ENCODE measurements around the gene CPED1. TPM values are rescaled to one million over a fixed set of nuclear protein-coding genes. Genes with fewer than 3 reads are reported as not detected.

The CPED1 gene
- polyA plus RNA-seq, 1 donor from 2014 or later = not detected

DNA sequence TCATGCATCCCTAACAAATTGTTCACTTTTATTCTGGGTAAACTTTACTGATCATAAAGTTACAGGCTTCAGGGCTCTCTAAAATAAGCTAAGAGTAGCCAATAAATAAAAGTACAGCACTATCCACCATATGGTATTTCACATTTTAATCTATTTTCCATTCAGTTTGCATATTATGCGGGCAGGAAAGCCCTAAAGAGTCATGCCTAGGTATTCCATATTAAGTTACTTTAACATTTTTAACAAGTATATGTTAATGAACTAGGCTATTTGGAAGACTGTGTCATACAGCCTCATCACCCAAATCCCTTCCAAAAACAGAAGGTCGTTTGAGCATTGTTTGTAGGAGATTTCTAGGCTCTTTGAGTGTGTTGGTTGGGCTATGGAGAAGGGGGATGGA is 106.3 kb downstream of the CPED1 start:
- Histone ChIP-seq H3K4me2 (ENCODE audit: low read length) (no peak overlapping the region), H4K20me1 (ENCODE audit: insufficient read depth) (no peaks in the 10 kb centered on the region), H3K79me2 (replicated peaks; ENCODE audit: insufficient read depth, low read length) (no peaks in the 10 kb centered on the region), H3K9me3 (ENCODE audit: low read length) (no peaks in the 10 kb centered on the region), H3K4me3 (ENCODE audit: low read length) (no peak overlapping the region), H3K27ac (ENCODE audit: low read length) (no peak overlapping the region), H2AFZ (ENCODE audit: low read depth, low read length) (no peak overlapping the region), H3K9ac (ENCODE audit: low read length) (no peak overlapping the region), H3K9me2 (ENCODE audit: insufficient read depth, low read length) (no peaks in the 10 kb centered on the region), H3F3A (ENCODE audit: insufficient read depth, low read length, poor library complexity, severe bottlenecking) (no peaks in the 10 kb centered on the region), H3K27me3 (ENCODE audit: insufficient read depth, low read depth, low read length) (no peaks in the 10 kb centered on the region), H3K36me3 (ENCODE audit: insufficient read depth, low read length) (no peaks in the 10 kb centered on the region)
- TF ChIP-seq REST (IDR thresholded peaks at IDR 0.05; ENCODE audit: borderline replicate concordance) = no peak
- no peak for TF ChIP-seq EP300 (conservative IDR thresholded peaks at IDR 0.05; ENCODE audit: poor library complexity, severe bottlenecking)
- no peak for TF ChIP-seq RAD21 (conservative IDR thresholded peaks at IDR 0.05)
- TF ChIP-seq MXI1 (conservative IDR thresholded peaks at IDR 0.05; ENCODE audit: poor library complexity, severe bottlenecking) = no peak
- no peak for TF ChIP-seq EZH2 (IDR thresholded peaks at IDR 0.05; ENCODE audit: borderline replicate concordance, insufficient read depth, low read length, poor library complexity, severe bottlenecking)
- TF ChIP-seq, protein P1, sequence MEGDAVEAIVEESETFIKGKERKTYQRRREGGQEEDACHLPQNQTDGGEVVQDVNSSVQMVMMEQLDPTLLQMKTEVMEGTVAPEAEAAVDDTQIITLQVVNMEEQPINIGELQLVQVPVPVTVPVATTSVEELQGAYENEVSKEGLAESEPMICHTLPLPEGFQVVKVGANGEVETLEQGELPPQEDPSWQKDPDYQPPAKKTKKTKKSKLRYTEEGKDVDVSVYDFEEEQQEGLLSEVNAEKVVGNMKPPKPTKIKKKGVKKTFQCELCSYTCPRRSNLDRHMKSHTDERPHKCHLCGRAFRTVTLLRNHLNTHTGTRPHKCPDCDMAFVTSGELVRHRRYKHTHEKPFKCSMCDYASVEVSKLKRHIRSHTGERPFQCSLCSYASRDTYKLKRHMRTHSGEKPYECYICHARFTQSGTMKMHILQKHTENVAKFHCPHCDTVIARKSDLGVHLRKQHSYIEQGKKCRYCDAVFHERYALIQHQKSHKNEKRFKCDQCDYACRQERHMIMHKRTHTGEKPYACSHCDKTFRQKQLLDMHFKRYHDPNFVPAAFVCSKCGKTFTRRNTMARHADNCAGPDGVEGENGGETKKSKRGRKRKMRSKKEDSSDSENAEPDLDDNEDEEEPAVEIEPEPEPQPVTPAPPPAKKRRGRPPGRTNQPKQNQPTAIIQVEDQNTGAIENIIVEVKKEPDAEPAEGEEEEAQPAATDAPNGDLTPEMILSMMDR (IDR thresholded peaks at IDR 0.05; ENCODE audit: poor library complexity, severe bottlenecking) = no peak
- TF ChIP-seq TAF1 (IDR thresholded peaks at IDR 0.05; ENCODE audit: low read depth) = no peak
- TF ChIP-seq POLR2AphosphoS5 (IDR thresholded peaks at IDR 0.05) = no peak
- no peak for TF ChIP-seq SMC3 (conservative IDR thresholded peaks at IDR 0.05; ENCODE audit: poor library complexity)

DNA sequence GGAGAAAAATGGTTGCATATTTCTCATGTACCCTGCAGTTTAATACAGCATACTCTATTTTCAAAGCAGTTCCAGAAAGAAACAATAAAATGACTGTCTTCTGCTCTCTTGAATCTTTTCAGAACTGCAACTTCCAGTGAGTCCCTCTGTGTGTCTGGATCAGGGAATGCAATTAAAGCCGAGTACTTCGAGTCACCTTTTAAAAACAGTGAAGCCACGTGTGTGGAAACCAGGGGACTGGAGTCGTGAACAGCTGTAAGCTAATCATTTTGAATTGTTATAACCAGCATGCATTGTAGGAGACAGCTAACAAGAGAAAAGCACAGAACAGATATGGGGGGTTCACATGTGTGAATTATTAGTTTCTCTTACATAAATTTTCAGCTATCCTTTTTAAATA is 109.1 kb downstream of the CPED1 start:
- Histone ChIP-seq H3K4me2 (ENCODE audit: low read length) (no peak overlapping the region), H2AFZ (ENCODE audit: low read depth, low read length) (no peak overlapping the region)
- TF ChIP-seq EZH2 (IDR thresholded peaks at IDR 0.05; ENCODE audit: borderline replicate concordance, insufficient read depth, low read length, poor library complexity, severe bottlenecking) = no peak
- TF ChIP-seq POLR2AphosphoS5 (IDR thresholded peaks at IDR 0.05) = no peak
- no peak for TF ChIP-seq REST (IDR thresholded peaks at IDR 0.05; ENCODE audit: borderline replicate concordance)
- TF ChIP-seq RAD21 (conservative IDR thresholded peaks at IDR 0.05) = no peak
- TF ChIP-seq MXI1 (conservative IDR thresholded peaks at IDR 0.05; ENCODE audit: poor library complexity, severe bottlenecking) = no peak
- TF ChIP-seq SMC3 (conservative IDR thresholded peaks at IDR 0.05; ENCODE audit: poor library complexity) = no peak
- TF ChIP-seq TAF1 (IDR thresholded peaks at IDR 0.05; ENCODE audit: low read depth) = no peak
- TF ChIP-seq, protein P1 (IDR thresholded peaks at IDR 0.05; ENCODE audit: poor library complexity, severe bottlenecking) = no peak
- no peak for TF ChIP-seq EP300 (conservative IDR thresholded peaks at IDR 0.05; ENCODE audit: poor library complexity, severe bottlenecking)

More for the DNA sequence above, 109.1 kb downstream of the CPED1 start:
- Histone ChIP-seq H3K9me3 (ENCODE audit: low read length) (no peaks in the 10 kb centered on the region), H3K9me2 (ENCODE audit: insufficient read depth, low read length) (no peaks in the 10 kb centered on the region), H3K27me3 (ENCODE audit: insufficient read depth, low read depth, low read length) (no peaks in the 10 kb centered on the region), H3K36me3 (ENCODE audit: insufficient read depth, low read length) (no peaks in the 10 kb centered on the region), H3K9ac (ENCODE audit: low read length) (no peak overlapping the region), H3K79me2 (replicated peaks; ENCODE audit: insufficient read depth, low read length) (no peaks in the 10 kb centered on the region), H3F3A (ENCODE audit: insufficient read depth, low read length, poor library complexity, severe bottlenecking) (no peaks in the 10 kb centered on the region), H3K27ac (ENCODE audit: low read length) (no peak overlapping the region), H3K4me3 (ENCODE audit: low read length) (no peak overlapping the region), H4K20me1 (ENCODE audit: insufficient read depth) (no peaks in the 10 kb centered on the region)
